Astrocyte (in vitro differentiated cells and primary cell): ENCODE measurements around the gene DAAM2.

Experiments used
- EZH2 ChIP-seq: IDR thresholded peaks from 2 replicates; pipeline ENCODE4 v1.6.1; 2012; ENCODE audit warnings: mild to moderate bottlenecking, low read length, inconsistent platforms; ENCODE audit not compliant: insufficient read depth
- TF ChIP-seq, protein P1 (sequence below): IDR thresholded peaks from 2 replicates; pipeline ENCODE4 v1.5.1; 2011; ENCODE audit warnings: low read depth, mild to moderate bottlenecking, inconsistent platforms, low read length, moderate library complexity; ENCODE audit not compliant: insufficient read depth

- TF ChIP-seq, protein P1, sequence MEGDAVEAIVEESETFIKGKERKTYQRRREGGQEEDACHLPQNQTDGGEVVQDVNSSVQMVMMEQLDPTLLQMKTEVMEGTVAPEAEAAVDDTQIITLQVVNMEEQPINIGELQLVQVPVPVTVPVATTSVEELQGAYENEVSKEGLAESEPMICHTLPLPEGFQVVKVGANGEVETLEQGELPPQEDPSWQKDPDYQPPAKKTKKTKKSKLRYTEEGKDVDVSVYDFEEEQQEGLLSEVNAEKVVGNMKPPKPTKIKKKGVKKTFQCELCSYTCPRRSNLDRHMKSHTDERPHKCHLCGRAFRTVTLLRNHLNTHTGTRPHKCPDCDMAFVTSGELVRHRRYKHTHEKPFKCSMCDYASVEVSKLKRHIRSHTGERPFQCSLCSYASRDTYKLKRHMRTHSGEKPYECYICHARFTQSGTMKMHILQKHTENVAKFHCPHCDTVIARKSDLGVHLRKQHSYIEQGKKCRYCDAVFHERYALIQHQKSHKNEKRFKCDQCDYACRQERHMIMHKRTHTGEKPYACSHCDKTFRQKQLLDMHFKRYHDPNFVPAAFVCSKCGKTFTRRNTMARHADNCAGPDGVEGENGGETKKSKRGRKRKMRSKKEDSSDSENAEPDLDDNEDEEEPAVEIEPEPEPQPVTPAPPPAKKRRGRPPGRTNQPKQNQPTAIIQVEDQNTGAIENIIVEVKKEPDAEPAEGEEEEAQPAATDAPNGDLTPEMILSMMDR: no peak
- no peak for TF ChIP-seq EZH2
These were observed at the start of gene DAAM2 for GRCh38 chr6:39791850-39792539.
